ENCODE data around the gene MBP. TPM values are rescaled to one million over a fixed set of nuclear protein-coding genes. Genes with fewer than 3 reads are reported as not detected.

Gene MBP
- polyA plus RNA-seq (2013), result 32.6 TPM

GRCh38 chr18:77132369-77133050 lies at the start of gene MBP:
TSS of gene MBP (minus strand) at chr18:77132783. CDS start at chr18:77105261, 27,522 bp downstream.
- Histone ChIP-seq H3K4me1 (ENCODE audit: control extremely low read depth in 1 of 4, control insufficient read depth in 4 of 4, insufficient read depth in 4 of 4, low read length in 3 of 4) (peaks cover 22 to 73% (median 61%) of the 10 kb centered on the region in 4 experiments), H3K27ac (ENCODE audit: insufficient read depth in 1 of 2, low read depth in 1 of 2, low read length in 2 of 2, poor library complexity in 1 of 2, severe bottlenecking in 2 of 2) (peak within 1 kb of the TSS; percentile 72 to 87)
- 0% methylated on average over 87 of the region's 88 CpGs for WGBS (ENCODE audit: insufficient coverage)

GRCh38 chr18:77181950-77182707 lies 49.5 kb upstream of the MBP start:
- ChIA-PET POLR2A (no interaction called here), CTCF (interaction anchor here (0.6 kb wide), 1 partner anchor 15 kb away, joined by 3 read pairs; no protein-coding TSS in a partner anchor)

More at GRCh38 chr18:77132369-77133050, at the start of gene MBP:
- H3K9me3 ChIP-seq (ENCODE audit: control extremely low read depth in 1 of 5, control insufficient read depth in 4 of 5, insufficient read depth in 2 of 5, low read depth in 1 of 5, low read length in 4 of 5), result no peaks in the 10 kb centered on the region
- POLR2A ChIA-PET, result interaction anchor here (0.9 to 3.0 kb wide), 4 partner anchors 8 to 65 kb away, joined by 3 to 24 read pairs (median 3); no protein-coding TSS in a partner anchor
- H3K27me3 ChIP-seq (replicated peaks in 2 of 5; ENCODE audit: control insufficient read depth in 4 of 5, insufficient read depth in 5 of 5, low read length in 4 of 5), result no peaks in the 10 kb centered on the region
- H3K36me3 ChIP-seq (ENCODE audit: control insufficient read depth in 4 of 4, insufficient read depth in 4 of 4, low read length in 3 of 4), result peaks cover 0 to 4% (median 2%) of the 10 kb centered on the region in 4 experiments
- CTCF ChIA-PET, result interaction anchor here (0.8 to 7.5 kb wide), 11 partner anchors 8 to 79 kb away, joined by 3 to 57 read pairs (median 5); no protein-coding TSS in a partner anchor
- H3K4me3 ChIP-seq (ENCODE audit: control insufficient read depth in 1 of 7, extremely low read depth in 1 of 7, insufficient read depth in 4 of 7, low read depth in 2 of 7, low read length in 6 of 7), result peak within 1 kb of the TSS; percentile 62 to 86 (median 78)
- peak in 1 of 3 donors; percentile 60 for DNase-seq

GRCh38 chr18:77178559-77178958 lies 46.0 kb upstream of the MBP start:
- no peak overlapping the region for H3K27ac ChIP-seq (ENCODE audit: insufficient read depth in 1 of 2, low read depth in 1 of 2, low read length in 2 of 2, poor library complexity in 1 of 2, severe bottlenecking in 2 of 2)
- no peaks in the 10 kb centered on the region for H3K9me3 ChIP-seq (ENCODE audit: control extremely low read depth in 1 of 5, control insufficient read depth in 4 of 5, insufficient read depth in 2 of 5, low read depth in 1 of 5, low read length in 4 of 5)
- H3K36me3 ChIP-seq (ENCODE audit: control insufficient read depth in 4 of 4, insufficient read depth in 4 of 4, low read length in 3 of 4), result no peaks in the 10 kb centered on the region
- peak in 2 of 3 donors; percentile 41 to 60 for DNase-seq
- CTCF ChIA-PET, result no interaction called here
- H3K4me1 ChIP-seq (ENCODE audit: control extremely low read depth in 1 of 4, control insufficient read depth in 4 of 4, insufficient read depth in 4 of 4, low read length in 3 of 4), result no peaks in the 10 kb centered on the region
- no peaks in the 10 kb centered on the region for H3K27me3 ChIP-seq (replicated peaks in 2 of 5; ENCODE audit: control insufficient read depth in 4 of 5, insufficient read depth in 5 of 5, low read length in 4 of 5)
- 44% methylated on average over 2 of the region's 7 CpGs for WGBS (ENCODE audit: insufficient coverage)
- no peak overlapping the region for H3K4me3 ChIP-seq (ENCODE audit: control insufficient read depth in 1 of 7, extremely low read depth in 1 of 7, insufficient read depth in 4 of 7, low read depth in 2 of 7, low read length in 6 of 7)
- POLR2A ChIA-PET, result no interaction called here

More at GRCh38 chr18:77181950-77182707, 49.5 kb upstream of the MBP start:
- peaks cover 0 to 6% (median 0%) of the 10 kb centered on the region in 4 experiments for H3K4me1 ChIP-seq (ENCODE audit: control extremely low read depth in 1 of 4, control insufficient read depth in 4 of 4, insufficient read depth in 4 of 4, low read length in 3 of 4)
- WGBS (ENCODE audit: insufficient coverage), result 89% methylated on average over 9 of the region's 12 CpGs
- no peak overlapping the region for H3K27ac ChIP-seq (ENCODE audit: insufficient read depth in 1 of 2, low read depth in 1 of 2, low read length in 2 of 2, poor library complexity in 1 of 2, severe bottlenecking in 2 of 2)
- peaks cover 0 to 2% (median 0%) of the 10 kb centered on the region in 5 experiments for H3K9me3 ChIP-seq (ENCODE audit: control extremely low read depth in 1 of 5, control insufficient read depth in 4 of 5, insufficient read depth in 2 of 5, low read depth in 1 of 5, low read length in 4 of 5)
- no peaks in the 10 kb centered on the region for H3K36me3 ChIP-seq (ENCODE audit: control insufficient read depth in 4 of 4, insufficient read depth in 4 of 4, low read length in 3 of 4)
- no peaks in the 10 kb centered on the region for H3K27me3 ChIP-seq (replicated peaks in 2 of 5; ENCODE audit: control insufficient read depth in 4 of 5, insufficient read depth in 5 of 5, low read length in 4 of 5)
- no peak overlapping the region for H3K4me3 ChIP-seq (ENCODE audit: control insufficient read depth in 1 of 7, extremely low read depth in 1 of 7, insufficient read depth in 4 of 7, low read depth in 2 of 7, low read length in 6 of 7)
- no peak for DNase-seq

- WGBS (ENCODE audit: insufficient coverage), result 100% methylated on average over 1 of the region's 1 CpG
- H3K27ac ChIP-seq (ENCODE audit: insufficient read depth in 1 of 2, low read depth in 1 of 2, low read length in 2 of 2, poor library complexity in 1 of 2, severe bottlenecking in 2 of 2), result no peak overlapping the region
- no peaks in the 10 kb centered on the region for H3K9me3 ChIP-seq (ENCODE audit: control extremely low read depth in 1 of 5, control insufficient read depth in 4 of 5, insufficient read depth in 2 of 5, low read depth in 1 of 5, low read length in 4 of 5)
- ChIA-PET POLR2A (interaction anchor here (0.6 kb wide), 1 partner anchor 168 kb away, joined by 3 read pairs; no protein-coding TSS in a partner anchor), CTCF (no interaction called here)
- no peaks in the 10 kb centered on the region for H3K36me3 ChIP-seq (ENCODE audit: control insufficient read depth in 4 of 4, insufficient read depth in 4 of 4, low read length in 3 of 4)
- no peak for DNase-seq
- no peak overlapping the region for H3K4me3 ChIP-seq (ENCODE audit: control insufficient read depth in 1 of 7, extremely low read depth in 1 of 7, insufficient read depth in 4 of 7, low read depth in 2 of 7, low read length in 6 of 7)
- no peaks in the 10 kb centered on the region for H3K4me1 ChIP-seq (ENCODE audit: control extremely low read depth in 1 of 4, control insufficient read depth in 4 of 4, insufficient read depth in 4 of 4, low read length in 3 of 4)
- H3K27me3 ChIP-seq (replicated peaks in 2 of 5; ENCODE audit: control insufficient read depth in 4 of 5, insufficient read depth in 5 of 5, low read length in 4 of 5), result no peaks in the 10 kb centered on the region
Measured at GRCh38 chr18:77177009-77177408, 44.4 kb upstream of the MBP start.

- CTCF ChIA-PET, result interaction anchor here (1.3 to 1.6 kb wide), 2 partner anchors 27 to 190 kb away, joined by 3 read pairs; no protein-coding TSS in a partner anchor
- POLR2A ChIA-PET, result no interaction called here
Measured at GRCh38 chr18:77173275-77174030, 40.9 kb upstream of the MBP start.

GRCh38 chr18:77170890-77171410 lies 38.4 kb upstream of the MBP start:
- Histone ChIP-seq H3K36me3 (ENCODE audit: control insufficient read depth in 4 of 4, insufficient read depth in 4 of 4, low read length in 3 of 4) (no peaks in the 10 kb centered on the region), H3K27me3 (replicated peaks in 2 of 5; ENCODE audit: control insufficient read depth in 4 of 5, insufficient read depth in 5 of 5, low read length in 4 of 5) (no peaks in the 10 kb centered on the region), H3K4me3 (ENCODE audit: control insufficient read depth in 1 of 7, extremely low read depth in 1 of 7, insufficient read depth in 4 of 7, low read depth in 2 of 7, low read length in 6 of 7) (no peak overlapping the region), H3K9me3 (ENCODE audit: control extremely low read depth in 1 of 5, control insufficient read depth in 4 of 5, insufficient read depth in 2 of 5, low read depth in 1 of 5, low read length in 4 of 5) (no peaks in the 10 kb centered on the region), H3K27ac (ENCODE audit: insufficient read depth in 1 of 2, low read depth in 1 of 2, low read length in 2 of 2, poor library complexity in 1 of 2, severe bottlenecking in 2 of 2) (no peak overlapping the region), H3K4me1 (ENCODE audit: control extremely low read depth in 1 of 4, control insufficient read depth in 4 of 4, insufficient read depth in 4 of 4, low read length in 3 of 4) (peaks cover 0 to 2% (median 0%) of the 10 kb centered on the region in 4 experiments)
- WGBS (ENCODE audit: insufficient coverage), result 82% methylated on average over 7 of the region's 8 CpGs
- CTCF ChIA-PET, result no interaction called here
- no peak for DNase-seq
- POLR2A ChIA-PET, result interaction anchor here (0.6 kb wide), 1 partner anchor 86 kb away, joined by 3 read pairs; no protein-coding TSS in a partner anchor

More at GRCh38 chr18:77173275-77174030, 40.9 kb upstream of the MBP start:
- no peaks in the 10 kb centered on the region for H3K36me3 ChIP-seq (ENCODE audit: control insufficient read depth in 4 of 4, insufficient read depth in 4 of 4, low read length in 3 of 4)
- no peaks in the 10 kb centered on the region for H3K9me3 ChIP-seq (ENCODE audit: control extremely low read depth in 1 of 5, control insufficient read depth in 4 of 5, insufficient read depth in 2 of 5, low read depth in 1 of 5, low read length in 4 of 5)
- H3K4me1 ChIP-seq (ENCODE audit: control extremely low read depth in 1 of 4, control insufficient read depth in 4 of 4, insufficient read depth in 4 of 4, low read length in 3 of 4), result no peaks in the 10 kb centered on the region
- H3K27ac ChIP-seq (ENCODE audit: insufficient read depth in 1 of 2, low read depth in 1 of 2, low read length in 2 of 2, poor library complexity in 1 of 2, severe bottlenecking in 2 of 2), result no peak overlapping the region
- WGBS (ENCODE audit: insufficient coverage), result 86% methylated on average over 11 of the region's 12 CpGs
- no peak overlapping the region for H3K4me3 ChIP-seq (ENCODE audit: control insufficient read depth in 1 of 7, extremely low read depth in 1 of 7, insufficient read depth in 4 of 7, low read depth in 2 of 7, low read length in 6 of 7)
- H3K27me3 ChIP-seq (replicated peaks in 2 of 5; ENCODE audit: control insufficient read depth in 4 of 5, insufficient read depth in 5 of 5, low read length in 4 of 5), result no peaks in the 10 kb centered on the region
- DNase-seq, result no peak
